Omental fat pad (tissue), 4 donors: ENCODE results near the gene ITPR3. TPM values are rescaled to one million over a fixed set of nuclear protein-coding genes. Genes with fewer than 3 reads are reported as not detected.

Experiments
- ATAC-seq: fragments of 150-250 bp; one replicate; pipeline ENCODE4 v1.9.1; 2016; ENCODE audit warnings: mild to moderate bottlenecking, moderate library complexity; ENCODE audit not compliant: low FRiP score
- DNase-seq: peaks from one replicate; pipeline ENCODE4 v3.0.0-alpha.2; 2019; ENCODE audit warnings: low spot score
- total RNA-seq, 4 donors: library from RNA; depleted of rRNA; stranded (reverse); fragments of >200 nt; gene quantifications; one replicate each; pipeline ENCODE4 v1.1.0, GENCODE V29; 2016
- TF ChIP-seq, protein P1 (sequence below), 3 donors: fragments of 450-650 bp; IDR thresholded peaks; one replicate each; pipeline ENCODE4 v1.5.1; 2016 to 2017; ENCODE audit warnings: antibody characterized with exemption in 3 of 3, mild to moderate bottlenecking in 3 of 3, moderate library complexity in 2 of 3

ITPR3 gene
- total RNA-seq, 4 donors from 2014 or later: 25.7 to 62.0 (median 35.9) TPM

DNA sequence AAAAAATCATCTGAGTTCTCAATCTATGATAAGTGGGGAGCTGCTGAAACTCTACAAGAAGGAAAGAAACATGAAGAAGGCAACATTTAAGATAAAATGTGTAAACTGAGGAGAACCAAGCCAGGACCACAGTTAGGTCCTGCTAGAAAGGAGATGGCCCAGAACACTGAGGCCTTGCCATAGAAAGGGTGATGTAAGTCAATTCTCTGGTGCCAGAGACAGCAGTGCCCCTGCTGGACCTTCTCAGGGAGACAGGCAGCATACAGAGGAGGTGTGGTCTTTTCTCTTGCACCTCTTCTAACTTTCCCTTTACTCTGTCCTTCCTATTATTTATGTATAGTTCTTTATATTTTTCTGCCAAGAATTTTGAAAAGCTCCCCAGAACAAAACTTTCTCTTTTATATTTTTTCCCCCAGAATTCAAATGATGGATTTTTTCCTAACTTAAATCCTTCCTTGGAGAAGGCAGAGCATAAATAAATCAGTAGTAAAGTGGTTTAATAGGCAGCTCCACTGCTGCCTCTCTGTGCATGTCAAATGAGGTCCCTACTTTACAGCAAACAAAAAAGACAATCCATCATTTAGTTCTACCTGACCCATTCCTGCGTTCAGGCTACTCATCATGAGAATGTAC lies 81.3 kb downstream of the ITPR3 start:
- ATAC-seq (no peak), DNase-seq (no peak)
- TF ChIP-seq, protein P1, sequence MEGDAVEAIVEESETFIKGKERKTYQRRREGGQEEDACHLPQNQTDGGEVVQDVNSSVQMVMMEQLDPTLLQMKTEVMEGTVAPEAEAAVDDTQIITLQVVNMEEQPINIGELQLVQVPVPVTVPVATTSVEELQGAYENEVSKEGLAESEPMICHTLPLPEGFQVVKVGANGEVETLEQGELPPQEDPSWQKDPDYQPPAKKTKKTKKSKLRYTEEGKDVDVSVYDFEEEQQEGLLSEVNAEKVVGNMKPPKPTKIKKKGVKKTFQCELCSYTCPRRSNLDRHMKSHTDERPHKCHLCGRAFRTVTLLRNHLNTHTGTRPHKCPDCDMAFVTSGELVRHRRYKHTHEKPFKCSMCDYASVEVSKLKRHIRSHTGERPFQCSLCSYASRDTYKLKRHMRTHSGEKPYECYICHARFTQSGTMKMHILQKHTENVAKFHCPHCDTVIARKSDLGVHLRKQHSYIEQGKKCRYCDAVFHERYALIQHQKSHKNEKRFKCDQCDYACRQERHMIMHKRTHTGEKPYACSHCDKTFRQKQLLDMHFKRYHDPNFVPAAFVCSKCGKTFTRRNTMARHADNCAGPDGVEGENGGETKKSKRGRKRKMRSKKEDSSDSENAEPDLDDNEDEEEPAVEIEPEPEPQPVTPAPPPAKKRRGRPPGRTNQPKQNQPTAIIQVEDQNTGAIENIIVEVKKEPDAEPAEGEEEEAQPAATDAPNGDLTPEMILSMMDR (IDR thresholded peaks at IDR 0.05): no peak

- no peak for DNase-seq
- no peak for ATAC-seq
- TF ChIP-seq, protein P1 (IDR thresholded peaks at IDR 0.05): no peak
Measured at GRCh38 chr6:33704215-33705066, 83.3 kb downstream of the ITPR3 start.

GRCh38 chr6:33705268-33705885 lies 84.3 kb downstream of the ITPR3 start:
- DNase-seq: no peak
- TF ChIP-seq, protein P1 (IDR thresholded peaks at IDR 0.05): no peak
- no peak for ATAC-seq

DNA sequence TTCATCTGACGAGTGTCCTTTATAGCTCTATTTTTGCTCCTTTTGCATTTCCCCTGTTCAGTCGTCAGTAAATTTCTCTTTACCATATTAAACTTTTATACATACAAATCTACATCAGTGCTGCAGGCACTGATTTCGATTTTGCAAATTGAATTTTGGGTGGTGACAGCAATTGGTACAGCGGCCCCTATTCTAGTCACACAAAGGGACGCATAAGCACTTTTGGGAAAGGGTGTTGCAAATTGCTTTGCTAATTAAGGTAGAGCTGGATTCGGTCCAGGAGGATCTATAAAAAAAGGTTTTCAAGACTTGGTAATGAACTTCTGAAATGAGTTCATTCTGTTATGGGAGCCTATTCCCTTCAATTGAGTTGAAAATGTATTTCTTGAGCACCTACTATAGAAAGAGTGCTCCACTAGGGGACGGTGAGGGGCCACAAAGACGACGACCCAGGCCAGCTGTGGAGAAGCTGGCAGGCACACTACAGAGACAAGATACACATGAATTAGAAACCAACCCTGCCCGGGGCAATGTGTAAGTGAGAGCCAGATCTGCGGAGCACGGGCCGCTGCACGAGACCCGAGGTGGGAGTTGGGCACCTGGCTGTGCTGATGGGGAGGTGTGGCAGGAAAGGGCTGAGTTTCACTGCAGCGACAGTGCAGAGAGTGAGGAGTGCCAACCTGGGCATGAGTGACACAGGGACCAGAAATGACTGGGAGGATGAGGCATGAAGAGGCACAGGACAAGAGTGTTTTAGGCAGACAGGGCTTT lies 85.0 kb downstream of the ITPR3 start:
- TF ChIP-seq, protein P1 (IDR thresholded peaks at IDR 0.05): no peak
- DNase-seq (no peak), ATAC-seq (no peak)

GRCh38 chr6:33707771-33708170 lies 86.6 kb downstream of the ITPR3 start:
- TF ChIP-seq, protein P1 (IDR thresholded peaks at IDR 0.05): no peak
- no peak for DNase-seq
- no peak for ATAC-seq

- no peak for DNase-seq
- ATAC-seq: no peak
- TF ChIP-seq, protein P1 (IDR thresholded peaks at IDR 0.05): no peak
Measured at GRCh38 chr6:33708516-33709204, 87.5 kb downstream of the ITPR3 start.
